CD14-positive monocyte (primary cell): ENCODE measurements around the gene EPAS1. TPM values are rescaled to one million over a fixed set of nuclear protein-coding genes. Genes with fewer than 3 reads are reported as not detected.

Experiments
- DNase-seq, 3 donors: peaks; one replicate each; pipeline ENCODE4 v3.0.0-alpha.2; 2011 to 2022
- H2AFZ ChIP-seq: 2 replicates; pipeline ENCODE4 v1.6.0; 2012; ENCODE audit warnings: mild to moderate bottlenecking, low read depth, low read length, inconsistent platforms; ENCODE audit not compliant: insufficient read depth, poor library complexity, severe bottlenecking
- H3K27ac ChIP-seq, 2 donors: 1 replicate in 1 of 2; 2 replicates in 1 of 2; pipeline ENCODE4 v1.5.1; 2012 to 2013; ENCODE audit warnings: low read length in 2 of 2, control low read depth in 1 of 2, inconsistent platforms in 1 of 2, low read depth in 1 of 2, mild to moderate bottlenecking in 1 of 2
- H3K27me3 ChIP-seq, 2 donors: one replicate each; pipeline versions ENCODE4 v1.6.0 to v1.6.1; 2011 to 2013; ENCODE audit warnings: low read length in 2 of 2; ENCODE audit not compliant: control insufficient read depth in 2 of 2, insufficient read depth in 2 of 2
- H3K36me3 ChIP-seq, 2 donors: replicated peaks in 1 of 2; 1 replicate in 1 of 2; 2 replicates in 1 of 2; pipeline versions ENCODE4 v1.5.1 to v1.6.1; 2012 to 2013; ENCODE audit warnings: low read length in 2 of 2, control low read depth in 1 of 2, inconsistent platforms in 1 of 2, mild to moderate bottlenecking in 1 of 2; ENCODE audit not compliant: insufficient read depth in 2 of 2, control insufficient read depth in 1 of 2
- H3K4me1 ChIP-seq, 2 donors: 1 replicate in 1 of 2; 2 replicates in 1 of 2; pipeline versions ENCODE4 v1.5.1 to v1.6.1; 2012 to 2013; ENCODE audit warnings: low read length in 2 of 2, control low read depth in 1 of 2, inconsistent platforms in 1 of 2, mild to moderate bottlenecking in 1 of 2, moderate library complexity in 1 of 2; ENCODE audit not compliant: insufficient read depth in 2 of 2, control insufficient read depth in 1 of 2
- H3K4me2 ChIP-seq: replicated peaks from 2 replicates; pipeline ENCODE3; 2012; ENCODE audit warnings: low read length, moderate library complexity, mild to moderate bottlenecking; ENCODE audit not compliant: poor library complexity, severe bottlenecking; ENCODE audit errors: extremely low read depth
- H3K4me3 ChIP-seq, 3 experiments: fragments of 200-600 bp in 1 of 3; sonication (generic) in 1 of 3; replicated peaks in 1 of 3; 1 replicate in 2 of 3; 2 replicates in 1 of 3; pipeline ENCODE4 v1.5.1; 2011 to 2013; ENCODE audit warnings: low read length in 3 of 3, mild to moderate bottlenecking in 3 of 3, control low read depth in 2 of 3, low read depth in 2 of 3, inconsistent platforms in 1 of 3, moderate library complexity in 1 of 3
- H3K79me2 ChIP-seq: 2 replicates; pipeline ENCODE4 v1.6.0; 2012; ENCODE audit warnings: mild to moderate bottlenecking, control low read depth, inconsistent platforms, low read length, moderate library complexity; ENCODE audit not compliant: insufficient read depth
- H3K9ac ChIP-seq: 2 replicates; pipeline ENCODE4 v1.6.0; 2017; ENCODE audit warnings: low read length, mild to moderate bottlenecking; ENCODE audit not compliant: insufficient read depth, poor library complexity, severe bottlenecking
- H3K9me3 ChIP-seq, 2 donors: replicated peaks in 1 of 2; 1 replicate in 1 of 2; 2 replicates in 1 of 2; pipeline versions ENCODE4 v1.5.1 to v1.6.1; 2012 to 2013; ENCODE audit warnings: low read length in 2 of 2, control low read depth in 1 of 2; ENCODE audit not compliant: control insufficient read depth in 1 of 2, insufficient read depth in 1 of 2
- H4K20me1 ChIP-seq: 2 replicates; pipeline ENCODE4 v1.6.0; 2012; ENCODE audit warnings: mild to moderate bottlenecking, low read length, control low read depth, moderate library complexity; ENCODE audit not compliant: insufficient read depth
- H3K27ac Mint-ChIP-seq, 7 donors: one replicate each; pipeline ENCODE4 v1.8.0; 2020; ENCODE audit warnings: mild to moderate bottlenecking in 7 of 7, mixed read lengths in 7 of 7, moderate library complexity in 6 of 7, inconsistent platforms in 2 of 7
- H3K27me3 Mint-ChIP-seq, 3 donors: one replicate each; pipeline ENCODE4 v1.8.0; 2021 to 2022; ENCODE audit warnings: low read depth in 3 of 3, mild to moderate bottlenecking in 3 of 3, mixed read lengths in 3 of 3, moderate library complexity in 3 of 3, inconsistent platforms in 1 of 3
- H3K36me3 Mint-ChIP-seq, 2 donors: one replicate each; pipeline ENCODE4 v1.8.0; 2020; ENCODE audit warnings: mixed read lengths in 2 of 2, inconsistent platforms in 1 of 2, mild to moderate bottlenecking in 1 of 2
- H3K4me1 Mint-ChIP-seq: one replicate; pipeline ENCODE4 v1.8.0; 2020; ENCODE audit warnings: mild to moderate bottlenecking, mixed read lengths
- H3K4me3 Mint-ChIP-seq, 2 donors: one replicate each; pipeline ENCODE4 v1.8.0; 2020; ENCODE audit warnings: mild to moderate bottlenecking in 2 of 2, mixed read lengths in 2 of 2, moderate library complexity in 1 of 2
- H3K9me3 Mint-ChIP-seq, 7 donors: one replicate each; pipeline ENCODE4 v1.8.0; 2020 to 2022; ENCODE audit warnings: mixed read lengths in 7 of 7, mild to moderate bottlenecking in 6 of 7, moderate library complexity in 6 of 7, inconsistent platforms in 2 of 7
- CTCF ChIP-seq: fragments of 200-600 bp; IDR thresholded peaks from one replicate; pipeline ENCODE4 v1.8.0; 2022; ENCODE audit warnings: antibody characterized with exemption, mild to moderate bottlenecking
- WGBS: methylation state at CpG from one replicate; pipeline ENCODE4 v1.1.5; 2013; ENCODE audit warnings: missing lambda C conversion rate; ENCODE audit not compliant: insufficient coverage; 5-methylcytosine and 5-hydroxymethylcytosine counted together
- intact Hi-C, 2 donors: fragments of 100-400 bp; cut with micrococcal nuclease; formaldehyde crosslinking; loops; one replicate each; pipeline versions ENCODE4 v1.15.0 to v1.15.1; 2023
- polyA plus RNA-seq, 3 donors: library from polyadenylated mRNA; depleted of rRNA in 1 of 3; unstranded in 2 of 3; stranded (reverse) in 1 of 3; fragments of 300-500 nt in 2 of 3; fragments of >200 nt in 1 of 3; fragmentation: Illumina TruSeq in 2 of 3; gene quantifications; 1 replicate in 2 of 3; 2 replicates in 1 of 3; pipeline ENCODE4 v1.2.3, GENCODE V29; 2012 to 2021

EPAS1 gene
- polyA plus RNA-seq, 3 donors = 0.11 to 1.0 (median 0.88) TPM

- no peaks in the 10 kb centered on the region for H3K4me1 Mint-ChIP-seq
- 88% methylated on average over 4 of the region's 4 CpGs for WGBS
- H3K27me3 Mint-ChIP-seq = peaks cover 0 to 14% (median 7%) of the 10 kb centered on the region in 3 donors
- TF ChIP-seq CTCF = no peak
- Histone ChIP-seq H2AFZ (no peak overlapping the region), H3K79me2 (no peaks in the 10 kb centered on the region), H3K27me3 (no peaks in the 10 kb centered on the region), H3K4me1 (no peaks in the 10 kb centered on the region), H3K27ac (no peak overlapping the region), H3K36me3 (no peaks in the 10 kb centered on the region), H3K4me2 (no peak overlapping the region), H3K4me3 (no peak overlapping the region), H3K9me3 (no peaks in the 10 kb centered on the region), H3K9ac (no peak overlapping the region), H4K20me1 (no peaks in the 10 kb centered on the region)
- no peak overlapping the region for H3K27ac Mint-ChIP-seq
- no peaks in the 10 kb centered on the region for H3K9me3 Mint-ChIP-seq
- no peaks in the 10 kb centered on the region for H3K36me3 Mint-ChIP-seq
- no peak overlapping the region for H3K4me3 Mint-ChIP-seq
- intact Hi-C loops = no loop called here
- DNase-seq = no peak
Measured at GRCh38 chr2:46336283-46336959, 39.2 kb downstream of the EPAS1 start.

- Histone ChIP-seq H3K79me2 (no peaks in the 10 kb centered on the region), H3K4me2 (no peak overlapping the region), H3K9me3 (no peaks in the 10 kb centered on the region), H3K4me1 (no peaks in the 10 kb centered on the region), H3K27me3 (no peaks in the 10 kb centered on the region), H3K9ac (no peak overlapping the region), H3K27ac (no peak overlapping the region), H3K4me3 (no peak overlapping the region), H3K36me3 (no peaks in the 10 kb centered on the region), H2AFZ (no peak overlapping the region), H4K20me1 (no peaks in the 10 kb centered on the region)
- Mint-ChIP-seq H3K36me3 (no peaks in the 10 kb centered on the region), H3K4me1 (no peaks in the 10 kb centered on the region), H3K9me3 (no peaks in the 10 kb centered on the region), H3K27me3 (peaks cover 2 to 10% (median 9%) of the 10 kb centered on the region in 3 donors), H3K27ac (no peak overlapping the region), H3K4me3 (no peak overlapping the region)
- intact Hi-C loops = no loop called here
- 94% methylated on average over 5 of the region's 11 CpGs for WGBS
- DNase-seq = no peak
- TF ChIP-seq CTCF = no peak
Measured at GRCh38 chr2:46337208-46337994, 40.2 kb downstream of the EPAS1 start.
